Uterus (tissue), 4 donors: ENCODE measurements around the gene FGB. TPM values are rescaled to one million over a fixed set of nuclear protein-coding genes. Genes with fewer than 3 reads are reported as not detected.

Experiments used
- DNase-seq, 2 donors: peaks; one replicate each; pipeline ENCODE4 v3.0.0-alpha.2; 2019 to 2020
- H3K27ac ChIP-seq, 2 donors: fragments of 200-600 bp; sonication (generic); 1 replicate in 1 of 2; 2 replicates in 1 of 2; pipeline ENCODE4 v1.5.1; 2016 to 2018
- H3K27me3 ChIP-seq, 2 donors: fragments of 200-600 bp; sonication (generic); one replicate each; pipeline ENCODE4 v1.5.1; 2018 to 2019; ENCODE audit warnings: control low read depth in 1 of 2
- H3K36me3 ChIP-seq, 2 donors: fragments of 200-600 bp; sonication (generic); one replicate each; pipeline ENCODE4 v1.5.1; 2019; ENCODE audit warnings: control low read depth in 1 of 2
- H3K4me1 ChIP-seq, 2 donors: fragments of 200-600 bp; sonication (generic); one replicate each; pipeline ENCODE4 v1.5.1; 2018 to 2019; ENCODE audit warnings: control low read depth in 1 of 2
- H3K4me3 ChIP-seq, 2 donors: fragments of 200-600 bp; sonication (generic); 1 replicate in 1 of 2; 2 replicates in 1 of 2; pipeline ENCODE4 v1.5.1; 2018 to 2019; ENCODE audit warnings: mild to moderate bottlenecking in 1 of 2
- H3K9me3 ChIP-seq, 2 donors: fragments of 200-600 bp; sonication (generic); one replicate each; pipeline ENCODE4 v1.5.1; 2019; ENCODE audit warnings: control low read depth in 1 of 2
- POLR2A ChIP-seq, 2 donors: fragments of 450-650 bp; IDR thresholded peaks; one replicate each; pipeline ENCODE4 v1.6.1; 2016; ENCODE audit warnings: antibody characterized with exemption in 2 of 2, mild to moderate bottlenecking in 1 of 2, moderate library complexity in 1 of 2
- intact Hi-C: fragments of 100-400 bp; cut with DNase I; formaldehyde crosslinking; loops from one replicate; pipeline ENCODE4 v1.15.1; 2023; ENCODE audit warnings: low total_unique reads
- total RNA-seq, 4 donors: library from RNA; depleted of rRNA in 3 of 4; stranded (reverse); fragments of >200 nt in 3 of 4; gene quantifications; one replicate each; pipeline versions ENCODE4 v1.1.0 to v1.2.4, GENCODE V29; 2014 to 2023
- TF ChIP-seq, protein P1 (sequence below), 4 experiments: fragments of 200-600 bp in 2 of 4; fragments of 450-650 bp in 2 of 4; sonication (generic) in 2 of 4; IDR thresholded peaks; one replicate each; pipeline ENCODE4 v1.5.1; 2016 to 2019; ENCODE audit warnings: antibody characterized with exemption in 4 of 4, mild to moderate bottlenecking in 2 of 4, moderate library complexity in 1 of 4
- donor health status: DM: yes; HTN: yes; CAD: no.

FGB gene
- total RNA-seq, 4 donors from 2014 or later = 1.1 TPM; not detected in 3

DNA sequence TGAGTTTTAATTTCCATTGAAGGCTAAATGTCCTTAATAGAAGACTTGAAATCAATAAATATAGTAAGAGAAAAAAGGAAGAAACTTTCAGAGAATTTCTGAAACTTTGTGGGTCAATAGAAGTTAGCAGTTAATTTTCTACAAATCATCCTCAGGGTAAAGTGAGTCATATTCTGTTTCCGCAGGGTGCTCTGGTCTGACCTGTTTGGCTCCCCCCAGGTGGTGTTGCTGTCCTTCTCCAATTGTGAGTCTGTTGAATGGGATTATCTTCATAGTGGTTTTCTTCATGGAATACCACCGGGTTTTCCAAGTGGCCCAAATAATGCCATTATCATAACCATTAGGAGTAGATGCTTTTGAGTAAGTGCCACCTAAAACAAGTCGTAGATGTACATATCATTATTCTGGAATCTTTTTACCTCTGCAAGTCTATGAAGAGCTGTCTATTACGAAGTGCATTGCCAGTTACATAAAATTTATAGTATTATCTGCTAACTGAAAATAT is 41.9 kb downstream of the FGB start:
- no peaks in the 10 kb centered on the region for H3K9me3 ChIP-seq
- intact Hi-C loops = no loop called here
- H3K4me3 ChIP-seq = no peak overlapping the region
- no peaks in the 10 kb centered on the region for H3K27me3 ChIP-seq
- H3K4me1 ChIP-seq = no peaks in the 10 kb centered on the region
- no peak overlapping the region for H3K27ac ChIP-seq
- H3K36me3 ChIP-seq = no peaks in the 10 kb centered on the region
- DNase-seq = no peak
- TF ChIP-seq POLR2A (IDR thresholded peaks at IDR 0.05) = no peak
- TF ChIP-seq, protein P1, sequence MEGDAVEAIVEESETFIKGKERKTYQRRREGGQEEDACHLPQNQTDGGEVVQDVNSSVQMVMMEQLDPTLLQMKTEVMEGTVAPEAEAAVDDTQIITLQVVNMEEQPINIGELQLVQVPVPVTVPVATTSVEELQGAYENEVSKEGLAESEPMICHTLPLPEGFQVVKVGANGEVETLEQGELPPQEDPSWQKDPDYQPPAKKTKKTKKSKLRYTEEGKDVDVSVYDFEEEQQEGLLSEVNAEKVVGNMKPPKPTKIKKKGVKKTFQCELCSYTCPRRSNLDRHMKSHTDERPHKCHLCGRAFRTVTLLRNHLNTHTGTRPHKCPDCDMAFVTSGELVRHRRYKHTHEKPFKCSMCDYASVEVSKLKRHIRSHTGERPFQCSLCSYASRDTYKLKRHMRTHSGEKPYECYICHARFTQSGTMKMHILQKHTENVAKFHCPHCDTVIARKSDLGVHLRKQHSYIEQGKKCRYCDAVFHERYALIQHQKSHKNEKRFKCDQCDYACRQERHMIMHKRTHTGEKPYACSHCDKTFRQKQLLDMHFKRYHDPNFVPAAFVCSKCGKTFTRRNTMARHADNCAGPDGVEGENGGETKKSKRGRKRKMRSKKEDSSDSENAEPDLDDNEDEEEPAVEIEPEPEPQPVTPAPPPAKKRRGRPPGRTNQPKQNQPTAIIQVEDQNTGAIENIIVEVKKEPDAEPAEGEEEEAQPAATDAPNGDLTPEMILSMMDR (IDR thresholded peaks at IDR 0.05) = no peak

DNA sequence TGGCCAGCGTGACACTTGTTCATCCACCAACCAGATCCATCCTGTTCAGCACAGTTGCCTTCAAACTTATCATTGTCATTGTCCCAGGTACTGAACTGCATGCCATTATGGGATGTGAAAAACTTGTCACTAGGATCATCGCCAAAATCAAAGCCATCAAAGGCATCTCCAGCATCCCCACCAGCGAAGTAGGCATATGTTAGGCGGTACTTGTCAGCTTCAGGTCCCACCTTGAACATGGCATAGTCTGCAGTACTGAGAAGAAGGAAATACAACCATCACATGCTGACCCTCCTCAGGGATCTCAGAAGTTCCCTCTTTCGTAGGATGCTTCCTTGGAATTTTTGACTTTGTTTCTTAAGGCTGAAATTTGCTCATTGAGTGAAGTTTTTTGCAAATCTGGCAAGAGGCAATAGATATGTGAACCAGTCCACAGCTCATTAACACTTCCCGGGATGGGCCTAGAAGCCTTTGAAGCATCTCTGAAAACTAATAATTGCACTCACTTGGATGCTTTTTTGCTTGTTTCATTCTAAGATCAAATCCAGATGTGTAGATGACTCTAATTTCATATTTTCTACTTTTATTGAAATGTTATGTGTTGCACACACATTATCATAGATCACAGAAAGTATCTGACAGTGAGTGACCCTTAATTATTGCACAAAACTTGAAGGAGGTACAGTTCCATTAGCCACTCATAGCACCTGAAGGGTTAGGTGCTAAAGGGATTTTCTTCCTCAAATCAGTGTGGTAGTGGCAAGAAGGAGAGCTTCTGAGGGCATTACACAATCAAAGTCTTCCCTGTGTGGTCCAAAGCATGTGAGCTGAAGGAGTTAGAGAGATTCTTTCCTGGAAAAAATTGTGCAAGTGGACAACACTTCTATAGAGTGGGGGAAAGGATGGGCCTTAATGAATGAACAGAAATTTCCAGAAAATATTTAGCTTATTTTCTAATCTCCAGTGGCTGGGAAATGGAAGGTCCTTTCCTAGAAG is 44.2 kb downstream of the FGB start:
- Histone ChIP-seq H3K36me3 (no peaks in the 10 kb centered on the region), H3K4me1 (no peaks in the 10 kb centered on the region), H3K4me3 (no peak overlapping the region), H3K27ac (no peak overlapping the region), H3K9me3 (no peaks in the 10 kb centered on the region), H3K27me3 (peaks cover 0 to 5% of the 10 kb centered on the region in 2 donors)
- intact Hi-C loops = no loop called here
- DNase-seq = no peak
- TF ChIP-seq, protein P1 (IDR thresholded peaks at IDR 0.05) = no peak
- no peak for TF ChIP-seq POLR2A (IDR thresholded peaks at IDR 0.05)

DNA sequence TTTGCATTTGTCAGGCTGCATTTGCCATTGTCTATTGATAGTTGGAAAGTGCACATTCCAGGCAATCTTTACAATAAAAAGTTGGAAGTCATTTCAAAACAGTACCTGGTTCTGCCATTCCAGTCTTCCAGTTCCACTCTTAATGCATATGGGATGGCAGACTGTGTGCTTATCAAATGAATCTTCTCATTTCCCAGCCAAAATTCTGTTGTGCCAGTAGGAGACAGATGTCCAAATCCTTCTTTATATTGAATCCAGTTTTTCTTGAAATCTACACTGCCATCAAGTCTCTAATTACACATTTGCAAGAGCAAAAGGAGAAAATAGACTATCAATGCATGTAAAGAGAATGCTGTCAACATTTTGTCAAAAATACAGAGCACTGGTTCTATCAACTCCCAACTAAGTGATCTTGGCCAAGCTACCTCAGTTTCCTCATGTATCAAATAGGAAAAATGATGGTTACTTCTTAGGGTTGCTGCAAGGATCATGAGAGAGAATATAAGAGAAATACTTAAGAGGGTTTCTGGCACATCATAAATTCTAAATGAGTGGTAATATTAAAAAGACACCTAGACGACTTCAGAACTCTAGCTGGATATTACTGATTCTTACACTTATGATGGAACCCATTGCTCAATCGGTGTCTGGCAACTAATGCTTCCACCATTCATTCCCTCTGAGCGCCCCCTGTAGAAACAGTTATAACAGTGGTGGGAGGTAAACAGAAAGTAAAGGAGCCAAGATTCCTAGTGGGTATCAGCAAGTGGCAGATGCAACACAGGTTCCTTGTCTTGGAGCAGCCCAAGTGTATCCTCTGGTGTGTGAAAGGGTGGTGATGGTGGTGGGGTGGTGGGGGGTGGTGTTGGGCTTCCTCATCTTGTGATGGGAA is 45.8 kb downstream of the FGB start:
- DNase-seq = no peak
- H3K9me3 ChIP-seq = no peaks in the 10 kb centered on the region
- H3K4me3 ChIP-seq = no peak overlapping the region
- TF ChIP-seq, protein P1 (IDR thresholded peaks at IDR 0.05) = no peak
- H3K27me3 ChIP-seq = peaks cover 0 to 5% of the 10 kb centered on the region in 2 donors
- no peaks in the 10 kb centered on the region for H3K4me1 ChIP-seq
- intact Hi-C loops = no loop called here
- no peaks in the 10 kb centered on the region for H3K36me3 ChIP-seq
- H3K27ac ChIP-seq = no peak overlapping the region

DNA sequence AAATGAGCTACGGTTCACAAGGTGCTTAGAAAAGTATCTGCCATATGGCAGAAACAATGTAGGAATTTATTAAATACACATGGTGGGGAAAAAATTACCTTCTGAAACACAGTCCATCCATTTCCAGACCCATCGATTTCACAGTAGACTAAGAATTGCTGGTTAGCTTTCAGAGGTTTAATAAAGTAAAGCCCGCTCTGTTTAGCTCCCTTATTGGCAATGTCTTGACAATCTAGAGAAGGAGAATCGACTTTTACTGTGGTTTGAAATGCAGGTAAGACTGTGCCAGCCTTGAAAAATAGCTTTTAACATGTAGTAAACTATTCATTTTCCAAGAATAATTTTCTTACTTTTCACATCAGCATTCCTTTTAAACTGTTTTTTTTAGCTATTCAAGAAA is 46.7 kb downstream of the FGB start:
- intact Hi-C loops = no loop called here
- TF ChIP-seq POLR2A (IDR thresholded peaks at IDR 0.05) = no peak
- TF ChIP-seq, protein P1 (IDR thresholded peaks at IDR 0.05) = no peak
- Histone ChIP-seq H3K27ac (no peak overlapping the region), H3K9me3 (no peaks in the 10 kb centered on the region), H3K27me3 (peaks cover 0 to 5% of the 10 kb centered on the region in 2 donors), H3K4me1 (no peaks in the 10 kb centered on the region), H3K36me3 (no peaks in the 10 kb centered on the region), H3K4me3 (no peak overlapping the region)
- no peak for DNase-seq
